H1 (cell line): ENCODE results near the gene DPF1. TPM values are rescaled to one million over a fixed set of nuclear protein-coding genes. Genes with fewer than 3 reads are reported as not detected.

ENCODE experiments used
- BACH1 ChIP-seq: IDR thresholded peaks from 2 replicates; pipeline ENCODE4 v1.6.1; 2012; ENCODE audit warnings: low read length, improper control_type of control experiment
- EGR1 ChIP-seq: IDR thresholded peaks from 2 replicates; pipeline ENCODE4 v1.6.1; 2011; ENCODE audit warnings: low read depth, low read length, borderline replicate concordance
- KDM1A ChIP-seq: fragments of 200-600, 300-600 bp; sonication (generic); IDR thresholded peaks from 2 replicates; pipeline ENCODE4 v1.7.1; 2016; ENCODE audit warnings: mild to moderate bottlenecking, low read length, borderline replicate concordance
- KDM4A ChIP-seq: IDR thresholded peaks from one replicate; pipeline ENCODE4 v1.7.1; 2012; ENCODE audit warnings: low read depth, mild to moderate bottlenecking, moderate library complexity, low read length, inconsistent platforms; ENCODE audit not compliant: severe bottlenecking
- RBBP5 ChIP-seq: IDR thresholded peaks from 2 replicates; pipeline ENCODE4 v1.7.1; 2012; ENCODE audit warnings: low read depth, mild to moderate bottlenecking, inconsistent platforms, low read length, moderate library complexity, borderline replicate concordance
- TBP ChIP-seq: IDR thresholded peaks from 2 replicates; pipeline ENCODE4 v1.6.1; 2011; ENCODE audit warnings: low read depth, low read length, improper control_type of control experiment
- polyA plus RNA-seq, 7 experiments: library from polyadenylated mRNA; depleted of rRNA in 3 of 7; stranded (reverse) in 5 of 7; unstranded in 2 of 7; fragments of >200 nt in 5 of 7; fragments of 200-250 nt in 2 of 7; gene quantifications; 1 replicate in 5 of 7; 2 replicates in 1 of 7; 4 replicates in 1 of 7; pipeline versions ENCODE4 v1.2.1 to v1.2.3, GENCODE V29; 2011 to 2013; ENCODE audit warnings: missing spikeins in 2 of 7, mixed read lengths in 2 of 7
- total RNA-seq: library from RNA; stranded (reverse); fragmentation: NEBNext Ultra II Directional; extraction: Animal tissue kit (Norgen Biotek cat#: 25700); gene quantifications from 2 replicates; pipeline ENCODE4 v1.2.1, GENCODE V29; 2021

DPF1 gene
- total and polyA plus RNA-seq, 2 of the 8 experiments (the other 6 are each of a cell fraction or from before 2014, with no cell fraction given): 12.9 to 15.6 TPM

GRCh38 chr19:38273499-38273898, 49.5 kb upstream of the DPF1 start (continued):
- TF ChIP-seq KDM4A (no peak), EGR1 (no peak), BACH1 (no peak), RBBP5 (no peak), KDM1A (no peak), TBP (no peak)
- TF ChIP-seq, all 59 proteins: peak for 0
